ENCODE data around the gene COPE.

The COPE gene

DNA sequence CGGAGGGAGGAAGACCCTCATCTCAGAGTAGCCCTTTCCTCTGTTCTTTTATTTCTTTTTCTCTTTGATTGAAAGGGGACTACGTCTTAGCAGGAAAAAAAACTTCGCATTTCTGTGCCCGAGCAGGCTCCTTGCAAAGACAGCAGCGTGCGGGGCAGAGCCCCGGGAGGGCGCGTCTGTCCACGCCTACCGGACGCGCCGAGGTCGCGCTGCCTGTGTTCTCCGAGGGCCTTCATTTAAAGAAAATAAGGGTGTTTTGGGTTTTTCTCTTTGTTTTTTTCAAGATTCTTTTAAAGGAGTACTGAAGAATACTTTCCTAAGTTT lies 52.4 kb downstream of the COPE start:
- TF ChIP-seq, protein P1, sequence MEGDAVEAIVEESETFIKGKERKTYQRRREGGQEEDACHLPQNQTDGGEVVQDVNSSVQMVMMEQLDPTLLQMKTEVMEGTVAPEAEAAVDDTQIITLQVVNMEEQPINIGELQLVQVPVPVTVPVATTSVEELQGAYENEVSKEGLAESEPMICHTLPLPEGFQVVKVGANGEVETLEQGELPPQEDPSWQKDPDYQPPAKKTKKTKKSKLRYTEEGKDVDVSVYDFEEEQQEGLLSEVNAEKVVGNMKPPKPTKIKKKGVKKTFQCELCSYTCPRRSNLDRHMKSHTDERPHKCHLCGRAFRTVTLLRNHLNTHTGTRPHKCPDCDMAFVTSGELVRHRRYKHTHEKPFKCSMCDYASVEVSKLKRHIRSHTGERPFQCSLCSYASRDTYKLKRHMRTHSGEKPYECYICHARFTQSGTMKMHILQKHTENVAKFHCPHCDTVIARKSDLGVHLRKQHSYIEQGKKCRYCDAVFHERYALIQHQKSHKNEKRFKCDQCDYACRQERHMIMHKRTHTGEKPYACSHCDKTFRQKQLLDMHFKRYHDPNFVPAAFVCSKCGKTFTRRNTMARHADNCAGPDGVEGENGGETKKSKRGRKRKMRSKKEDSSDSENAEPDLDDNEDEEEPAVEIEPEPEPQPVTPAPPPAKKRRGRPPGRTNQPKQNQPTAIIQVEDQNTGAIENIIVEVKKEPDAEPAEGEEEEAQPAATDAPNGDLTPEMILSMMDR (IDR thresholded peaks at IDR 0.05; ENCODE audit: control insufficient read depth, insufficient read depth, low read depth, low read length, missing control alignments) = no peak
- no peak for DNase-seq (ENCODE audit: low read depth)
- no peak overlapping the region for H3K4me3 ChIP-seq (ENCODE audit: control insufficient read depth, low read depth, low read length)

DNA sequence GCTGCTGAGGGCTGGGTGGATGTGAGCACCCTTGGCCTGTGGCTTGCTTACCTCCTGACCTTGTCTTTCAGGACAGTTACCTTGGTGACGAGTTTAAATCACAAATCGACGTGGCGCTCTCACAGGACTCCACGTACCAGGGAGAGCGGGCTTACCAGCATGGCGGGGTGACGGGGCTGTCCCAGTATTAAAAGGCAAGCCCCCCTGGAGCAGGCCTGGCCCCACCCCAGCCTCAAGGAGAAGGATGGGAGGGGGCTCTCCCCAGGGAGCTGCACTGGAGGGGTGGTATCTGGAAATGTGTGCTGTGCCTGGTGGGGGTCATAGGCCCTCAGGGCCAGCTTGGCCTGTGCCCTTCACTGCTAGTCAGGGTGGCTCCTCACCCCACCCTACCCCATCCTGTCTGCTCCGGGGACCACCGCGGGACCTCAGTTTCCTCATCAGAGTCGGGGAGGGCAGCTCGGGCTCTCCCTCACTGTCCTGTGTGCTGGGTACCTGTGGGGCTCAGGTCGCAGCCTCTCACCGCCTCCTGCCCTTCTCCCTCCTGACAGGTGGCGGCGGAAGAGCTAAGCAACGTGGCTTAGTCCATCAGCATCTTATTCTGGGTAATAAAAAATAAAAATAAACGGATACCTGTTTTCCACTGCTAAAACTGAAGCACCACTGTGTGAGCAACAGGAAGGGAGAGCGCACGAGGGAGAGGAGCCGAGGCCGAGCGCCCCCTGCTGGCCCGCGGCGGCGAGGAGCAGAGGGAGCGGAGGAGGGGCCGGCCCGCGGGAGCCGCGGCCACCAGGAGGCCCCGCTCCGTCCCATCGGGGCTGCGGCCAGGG lies 53.0 kb downstream of the COPE start:
- H3K4me3 ChIP-seq (ENCODE audit: control insufficient read depth, low read depth, low read length) = no peak overlapping the region
- DNase-seq (ENCODE audit: low read depth) = no peak
- TF ChIP-seq, protein P1 (IDR thresholded peaks at IDR 0.05; ENCODE audit: control insufficient read depth, insufficient read depth, low read depth, low read length, missing control alignments) = peak; percentile 83

DNA sequence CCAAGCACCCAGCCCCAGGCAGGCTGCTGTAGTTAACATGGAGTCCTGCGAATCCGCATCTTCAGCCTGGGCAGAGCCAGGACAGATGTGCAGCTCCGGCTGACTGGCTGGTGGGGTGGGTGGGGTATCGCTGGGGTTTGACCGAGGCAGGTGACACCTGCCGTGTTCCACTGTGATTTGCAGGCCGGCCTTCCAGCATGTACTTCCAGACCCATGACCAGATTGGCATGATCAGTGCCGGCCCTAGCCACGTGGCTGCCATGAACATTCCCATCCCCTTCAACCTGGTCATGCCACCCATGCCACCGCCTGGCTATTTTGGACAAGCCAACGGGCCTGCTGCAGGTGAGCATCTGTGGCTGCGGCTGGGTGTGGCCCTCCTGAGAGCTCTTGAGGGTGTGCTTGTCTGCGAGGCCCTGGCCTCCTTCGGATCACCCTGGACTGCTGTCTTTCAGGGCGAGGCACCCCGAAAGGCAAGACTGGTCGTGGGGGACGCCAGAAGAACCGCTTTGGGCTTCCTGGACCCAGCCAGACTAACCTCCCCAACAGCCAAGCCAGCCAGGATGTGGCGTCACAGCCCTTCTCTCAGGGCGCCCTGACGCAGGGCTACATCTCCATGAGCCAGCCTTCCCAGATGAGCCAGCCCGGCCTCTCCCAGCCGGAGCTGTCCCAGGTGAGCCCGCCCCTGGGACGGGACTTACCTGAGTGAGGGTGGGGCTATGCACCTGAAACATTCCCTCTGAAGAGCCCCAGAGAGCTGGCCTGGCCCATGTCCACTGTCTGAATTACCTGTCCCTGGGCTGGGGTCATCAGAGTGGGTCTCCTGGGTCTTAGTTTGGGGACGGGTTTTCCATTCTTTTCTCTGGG lies 53.8 kb downstream of the COPE start:
- no peak overlapping the region for H3K4me3 ChIP-seq (ENCODE audit: control insufficient read depth, low read depth, low read length)
- DNase-seq (ENCODE audit: low read depth) = no peak
- TF ChIP-seq, protein P1 (IDR thresholded peaks at IDR 0.05; ENCODE audit: control insufficient read depth, insufficient read depth, low read depth, low read length, missing control alignments) = no peak

DNA sequence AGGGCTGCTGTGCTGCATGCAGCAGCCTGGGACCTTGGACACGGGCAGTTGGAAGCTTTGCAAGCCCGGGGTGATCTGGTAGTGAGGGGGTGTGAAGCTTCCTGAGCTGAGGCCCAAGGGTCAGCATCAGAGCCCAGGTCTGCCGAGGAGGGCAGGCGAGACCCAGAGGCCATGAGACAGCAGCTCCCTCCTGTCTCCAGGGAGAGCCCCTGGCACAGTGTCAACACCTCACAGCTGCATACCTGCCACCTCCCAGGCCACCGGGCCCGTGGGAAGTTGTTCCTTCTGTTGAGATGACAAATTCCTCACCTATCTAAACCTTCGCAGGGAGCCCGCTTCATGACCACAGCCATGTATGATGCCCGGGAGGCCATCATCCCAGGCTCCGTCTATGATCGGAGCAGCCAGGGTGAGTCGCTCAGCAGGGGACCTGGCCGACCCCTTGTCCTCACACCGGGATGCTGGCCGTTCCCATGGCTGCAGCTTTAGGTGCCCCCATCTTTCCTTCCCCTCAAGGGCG lies 55.3 kb downstream of the COPE start:
- no peak overlapping the region for H3K4me3 ChIP-seq (ENCODE audit: control insufficient read depth, low read depth, low read length)
- no peak for DNase-seq (ENCODE audit: low read depth)
- TF ChIP-seq, protein P1 (IDR thresholded peaks at IDR 0.05; ENCODE audit: control insufficient read depth, insufficient read depth, low read depth, low read length, missing control alignments) = no peak

DNA sequence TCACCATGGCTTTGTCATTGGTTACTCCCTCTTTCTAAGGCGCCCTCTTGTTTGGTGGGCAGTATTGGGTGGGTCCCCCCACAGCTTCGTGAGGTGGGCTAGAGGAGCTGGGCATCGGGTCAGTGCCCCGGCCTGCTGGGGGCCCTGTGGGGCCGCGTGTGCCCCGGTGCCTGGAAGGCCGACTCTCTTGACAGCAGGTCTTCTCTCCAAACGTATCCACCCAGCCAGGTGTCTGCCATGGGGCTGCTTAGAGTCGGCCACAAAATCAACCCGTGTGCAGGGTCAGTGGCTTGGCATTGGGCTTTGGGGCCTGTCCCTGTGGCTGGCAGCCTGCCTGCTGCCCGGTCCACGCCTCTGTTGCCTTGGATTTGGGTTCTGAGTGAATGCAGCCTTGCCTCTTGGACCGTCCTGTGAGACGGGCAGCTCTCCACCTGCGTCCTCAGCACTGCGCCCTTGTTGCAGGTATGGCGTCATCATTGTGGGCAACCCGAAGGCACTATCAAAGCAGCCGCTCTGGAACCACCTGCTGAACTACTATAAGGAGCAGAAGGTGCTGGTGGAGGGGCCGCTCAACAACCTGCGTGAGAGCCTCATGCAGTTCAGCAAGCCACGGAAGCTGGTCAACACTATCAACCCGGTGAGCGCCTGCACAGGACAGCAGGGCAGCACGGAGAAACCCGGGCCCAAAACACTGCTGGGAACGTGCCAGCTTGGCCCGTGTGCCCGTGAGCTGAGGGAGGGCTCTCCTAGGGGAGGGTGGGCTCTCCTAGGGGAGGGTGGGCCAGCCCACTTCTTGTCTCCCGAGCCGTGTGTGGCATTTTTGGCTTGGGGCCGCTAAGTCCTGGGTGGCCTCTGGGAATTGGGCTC lies 56.0 kb downstream of the COPE start:
- TF ChIP-seq, protein P1 (IDR thresholded peaks at IDR 0.05; ENCODE audit: control insufficient read depth, insufficient read depth, low read depth, low read length, missing control alignments) = no peak
- DNase-seq (ENCODE audit: low read depth) = no peak
- H3K4me3 ChIP-seq (ENCODE audit: control insufficient read depth, low read depth, low read length) = no peak overlapping the region

DNA sequence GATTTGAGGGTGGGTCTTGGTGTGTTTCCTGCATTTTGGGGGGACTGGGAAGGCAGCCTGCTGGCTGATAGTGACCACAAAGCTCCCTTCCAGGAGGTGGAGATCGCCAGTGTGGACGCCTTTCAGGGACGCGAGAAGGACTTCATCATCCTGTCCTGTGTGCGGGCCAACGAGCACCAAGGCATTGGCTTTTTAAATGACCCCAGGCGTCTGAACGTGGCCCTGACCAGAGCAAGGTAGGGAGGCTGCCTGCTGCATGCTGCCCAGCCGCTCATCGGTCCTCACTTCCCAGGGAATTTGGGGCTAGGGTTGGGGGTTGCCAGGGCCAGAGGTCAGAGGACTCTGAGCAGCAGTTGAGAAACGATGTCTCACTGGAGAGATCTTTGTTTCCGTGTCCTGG lies 57.3 kb downstream of the COPE start:
- no peak overlapping the region for H3K4me3 ChIP-seq (ENCODE audit: control insufficient read depth, low read depth, low read length)
- TF ChIP-seq, protein P1 (IDR thresholded peaks at IDR 0.05; ENCODE audit: control insufficient read depth, insufficient read depth, low read depth, low read length, missing control alignments) = no peak
- DNase-seq (ENCODE audit: low read depth) = no peak
